Lower leg skin (tissue), 4 donors: ENCODE measurements around the gene NTHL1. TPM values are rescaled to one million over a fixed set of nuclear protein-coding genes. Genes with fewer than 3 reads are reported as not detected.

Experiments
- DNase-seq, 2 donors: peaks; one replicate each; pipeline ENCODE4 v3.0.0-alpha.2; 2019; ENCODE audit warnings: low spot score in 2 of 2
- H3K4me3 ChIP-seq: fragments of 200-600 bp; sonication (generic); 2 replicates; pipeline ENCODE4 v1.5.1; 2017; ENCODE audit warnings: mild to moderate bottlenecking, low read depth; ENCODE audit not compliant: poor library complexity, severe bottlenecking
- POLR2A ChIP-seq, 2 donors: fragments of 450-650 bp; IDR thresholded peaks; one replicate each; pipeline ENCODE4 v1.6.1; 2016 to 2017; ENCODE audit warnings: antibody characterized with exemption in 2 of 2, mild to moderate bottlenecking in 1 of 2, moderate library complexity in 1 of 2
- WGBS, 2 donors: methylation state at CpG; one replicate each; pipeline ENCODE4 v1.1.5; 2018; 5-methylcytosine and 5-hydroxymethylcytosine counted together
- intact Hi-C: fragments of 100-400 bp; cut with DNase I; formaldehyde crosslinking; loops from one replicate; pipeline ENCODE4 v1.15.0; 2023; ENCODE audit warnings: low total_unique reads
- total RNA-seq, 4 donors: library from RNA; depleted of rRNA; stranded (reverse); fragments of >200 nt; gene quantifications; one replicate each; pipeline ENCODE4 v1.1.0, GENCODE V29; 2016
- TF ChIP-seq, protein P1 (sequence below), 3 donors: fragments of 450-650 bp; IDR thresholded peaks; one replicate each; pipeline ENCODE4 v1.5.1; 2016; ENCODE audit warnings: antibody characterized with exemption in 3 of 3, mild to moderate bottlenecking in 3 of 3, moderate library complexity in 2 of 3

NTHL1 gene
- total RNA-seq, 4 donors from 2014 or later: 5.8 to 29.9 (median 21.5) TPM

DNA sequence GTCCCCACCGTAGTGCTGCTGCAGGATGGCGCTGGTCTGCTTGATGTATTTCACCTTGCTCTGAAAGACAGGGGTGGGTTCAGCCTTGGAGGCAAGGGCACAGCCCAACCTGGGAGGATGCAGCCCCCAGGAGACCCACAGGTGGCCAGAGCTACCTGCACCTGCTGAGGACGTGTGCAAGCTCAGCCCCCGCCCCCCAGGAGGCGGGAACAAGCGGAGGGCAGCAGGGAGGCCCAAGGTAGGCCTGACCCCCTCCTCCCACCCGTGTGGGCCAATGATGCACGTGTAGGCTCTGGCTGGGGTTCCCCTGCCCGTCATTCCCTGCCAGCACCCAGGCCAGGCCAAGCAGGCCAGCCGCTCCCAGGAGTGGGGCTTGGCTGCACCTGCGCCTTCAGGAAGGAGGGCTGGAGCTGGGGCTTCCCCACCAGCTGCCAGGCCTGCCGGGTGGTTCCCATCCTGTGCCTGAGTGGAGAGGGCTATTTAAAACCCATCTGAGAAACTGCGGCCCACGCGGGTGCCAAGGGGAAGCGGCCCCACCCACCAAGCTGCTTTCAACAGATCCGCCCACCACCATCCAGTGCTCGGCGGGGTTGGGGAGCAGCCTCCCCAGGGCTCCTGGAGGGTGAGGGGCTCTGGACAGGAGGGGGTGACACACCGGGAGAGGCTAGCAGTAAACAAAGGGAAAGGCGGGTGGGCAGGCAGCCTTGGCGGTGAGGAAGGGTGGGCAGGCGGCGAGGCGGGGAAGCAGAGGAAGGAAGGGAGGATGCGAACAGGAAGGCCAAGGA lies 3.8 kb downstream of the NTHL1 start:
- WGBS, 2 donors: 64 to 66% methylated on average over 18 to 25 of the region's 26 CpGs
- DNase-seq: no peak
- no peak overlapping the region for H3K4me3 ChIP-seq
- intact Hi-C loops: no loop called here
- TF ChIP-seq, protein P1, sequence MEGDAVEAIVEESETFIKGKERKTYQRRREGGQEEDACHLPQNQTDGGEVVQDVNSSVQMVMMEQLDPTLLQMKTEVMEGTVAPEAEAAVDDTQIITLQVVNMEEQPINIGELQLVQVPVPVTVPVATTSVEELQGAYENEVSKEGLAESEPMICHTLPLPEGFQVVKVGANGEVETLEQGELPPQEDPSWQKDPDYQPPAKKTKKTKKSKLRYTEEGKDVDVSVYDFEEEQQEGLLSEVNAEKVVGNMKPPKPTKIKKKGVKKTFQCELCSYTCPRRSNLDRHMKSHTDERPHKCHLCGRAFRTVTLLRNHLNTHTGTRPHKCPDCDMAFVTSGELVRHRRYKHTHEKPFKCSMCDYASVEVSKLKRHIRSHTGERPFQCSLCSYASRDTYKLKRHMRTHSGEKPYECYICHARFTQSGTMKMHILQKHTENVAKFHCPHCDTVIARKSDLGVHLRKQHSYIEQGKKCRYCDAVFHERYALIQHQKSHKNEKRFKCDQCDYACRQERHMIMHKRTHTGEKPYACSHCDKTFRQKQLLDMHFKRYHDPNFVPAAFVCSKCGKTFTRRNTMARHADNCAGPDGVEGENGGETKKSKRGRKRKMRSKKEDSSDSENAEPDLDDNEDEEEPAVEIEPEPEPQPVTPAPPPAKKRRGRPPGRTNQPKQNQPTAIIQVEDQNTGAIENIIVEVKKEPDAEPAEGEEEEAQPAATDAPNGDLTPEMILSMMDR (IDR thresholded peaks at IDR 0.05): no peak
- no peak for TF ChIP-seq POLR2A (IDR thresholded peaks at IDR 0.05)

GRCh38 chr16:2042986-2043666 lies 4.5 kb downstream of the NTHL1 start:
- TF ChIP-seq, protein P1 (IDR thresholded peaks at IDR 0.05): no peak
- TF ChIP-seq POLR2A (IDR thresholded peaks at IDR 0.05): no peak
- no peak for DNase-seq
- intact Hi-C loops: no loop called here
- H3K4me3 ChIP-seq: no peak overlapping the region
- 89 to 92% methylated on average over 7 to 11 of the region's 11 CpGs for WGBS, 2 donors

GRCh38 chr16:2042171-2042985 lies 5.3 kb downstream of the NTHL1 start:
- intact Hi-C loops: no loop called here
- DNase-seq: no peak
- no peak overlapping the region for H3K4me3 ChIP-seq
- WGBS, 2 donors: 83 to 85% methylated on average over 10 of the region's 22 CpGs
- TF ChIP-seq, protein P1 (IDR thresholded peaks at IDR 0.05): no peak

- 81 to 85% methylated on average over 19 to 20 of the region's 20 CpGs for WGBS, 2 donors
- no peak overlapping the region for H3K4me3 ChIP-seq
- TF ChIP-seq, protein P1 (IDR thresholded peaks at IDR 0.05): no peak
- TF ChIP-seq POLR2A (IDR thresholded peaks at IDR 0.05): no peak
- intact Hi-C loops: no loop called here
- no peak for DNase-seq
These were observed 6.7 kb downstream of the NTHL1 start for GRCh38 chr16:2040787-2041522.

DNA sequence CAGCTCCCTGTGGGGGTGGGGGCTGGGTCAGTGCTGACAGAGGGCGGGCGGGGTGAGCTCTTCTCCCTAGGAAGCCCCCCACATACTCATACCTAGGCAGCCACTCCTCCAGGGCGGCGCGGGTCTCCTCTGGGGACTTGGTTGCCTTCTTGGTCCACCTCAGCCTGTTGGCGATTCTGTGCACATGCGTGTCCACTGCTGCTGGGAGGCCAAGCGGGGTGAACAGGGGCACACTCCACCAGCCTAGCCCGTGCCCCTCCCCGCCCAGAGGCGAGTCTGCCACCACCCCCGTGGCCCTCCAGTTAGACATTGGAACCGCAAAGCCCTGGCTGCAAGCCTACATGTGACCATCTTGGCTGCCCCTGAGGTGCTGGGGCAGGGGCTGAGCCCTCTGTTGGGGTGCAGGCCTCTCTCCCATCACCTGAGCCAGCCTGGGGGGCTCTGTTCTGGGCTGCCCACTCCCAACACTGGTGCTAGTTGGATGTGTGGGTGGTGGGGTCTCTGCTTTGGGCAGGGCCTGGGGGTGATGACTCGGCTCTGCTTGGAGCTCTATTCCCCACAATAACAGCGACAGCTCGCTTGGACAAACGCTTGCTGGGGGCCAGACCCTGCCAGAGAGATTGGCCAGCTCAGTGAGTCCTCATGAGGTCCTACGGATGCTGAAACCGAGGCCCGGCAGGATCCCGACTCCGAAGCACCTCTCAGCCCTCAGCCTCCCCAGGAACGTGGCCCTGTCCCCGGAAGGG lies 7.4 kb downstream of the NTHL1 start:
- intact Hi-C loops: no loop called here
- TF ChIP-seq POLR2A (IDR thresholded peaks at IDR 0.05): no peak
- TF ChIP-seq, protein P1 (IDR thresholded peaks at IDR 0.05): no peak
- 85 to 86% methylated on average over 17 to 22 of the region's 24 CpGs for WGBS, 2 donors
- DNase-seq: no peak
- no peak overlapping the region for H3K4me3 ChIP-seq
